Stimulated activated CD4-positive, alpha-beta T cell treated with anti-CD3 and anti-CD28 coated beads, Interleukin-2, amount 100 ng/mL, for 24 hours (primary cell): Measurements from ENCODE around the gene PCYT1B.
A peak's percentile ranks its signal among the peaks of the same experiment; 100 is the strongest.
"Not testable (repeated sequence)": the region's sequence is repeated elsewhere in the genome, so short reads cannot be mapped to it uniquely, and the experiment has no call there.

Experiments used
- DNase-seq, 2 donors: peaks; one replicate each; pipeline ENCODE4 v3.0.0-alpha.2; 2020

PCYT1B gene

DNA sequence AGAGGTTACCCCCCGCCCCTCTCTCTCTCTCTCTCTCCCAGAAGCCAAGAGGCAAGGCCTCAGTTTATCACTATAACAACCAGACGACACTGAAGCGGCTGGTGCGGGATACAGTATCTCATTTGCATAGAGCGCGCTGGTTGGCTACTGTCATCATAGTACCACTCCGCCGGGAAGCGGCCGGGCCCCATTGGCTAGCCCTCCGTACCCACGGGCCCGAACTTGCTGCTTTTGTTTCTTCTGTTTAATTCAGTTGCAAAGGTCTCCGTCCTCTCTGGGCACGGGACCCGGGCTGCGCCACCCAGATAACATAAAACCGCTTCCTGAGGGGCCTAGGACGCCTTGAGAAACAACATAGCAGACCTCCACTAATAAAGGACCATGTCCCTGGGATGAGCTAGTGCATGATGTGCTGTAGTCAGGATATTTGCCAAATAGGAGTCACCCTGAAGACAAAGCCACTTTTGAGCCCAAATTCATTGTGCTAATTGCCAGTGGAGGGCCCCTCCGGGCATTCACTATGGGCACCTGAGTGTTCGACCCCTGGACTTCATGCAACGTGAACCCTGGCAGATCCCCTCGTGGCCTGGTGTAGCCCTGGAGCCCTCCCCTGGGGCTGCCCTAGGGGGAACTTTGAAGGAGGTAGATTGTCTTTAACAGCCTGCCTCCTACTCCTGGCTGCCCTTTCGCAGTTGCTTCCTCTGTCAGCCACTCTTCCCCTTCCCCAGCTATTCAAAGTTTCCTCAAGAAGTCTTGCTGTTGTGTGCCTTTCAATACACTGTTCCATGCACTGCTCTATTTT lies at the start of gene PCYT1B:
TSS of gene PCYT1B (minus strand) at position 91 of the 802 bp plus-strand sequence. CDS start 242 bp downstream, outside the sequence.
- peak; percentile 57 to 68 for DNase-seq

DNA sequence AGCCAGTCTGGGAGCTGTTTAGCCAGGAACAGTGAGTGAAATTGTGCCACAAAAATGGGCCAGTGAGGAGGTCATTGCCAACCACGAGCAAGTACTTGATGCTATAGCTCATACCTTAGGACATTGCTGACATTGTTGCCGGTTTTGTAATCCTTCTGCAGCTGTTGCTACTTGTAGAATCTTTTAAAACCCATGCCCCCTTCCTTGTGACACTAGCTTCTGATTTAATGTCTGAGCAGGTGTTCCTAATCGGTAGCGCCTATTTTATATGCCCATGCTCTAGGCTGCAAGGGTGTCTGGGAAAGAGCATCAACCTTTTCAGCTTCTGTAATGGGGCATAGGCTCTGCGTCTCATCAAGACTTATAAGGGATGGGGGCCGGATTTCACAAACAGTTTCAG lies 49.1 kb upstream of the PCYT1B start:
- DNase-seq: no peak

DNA sequence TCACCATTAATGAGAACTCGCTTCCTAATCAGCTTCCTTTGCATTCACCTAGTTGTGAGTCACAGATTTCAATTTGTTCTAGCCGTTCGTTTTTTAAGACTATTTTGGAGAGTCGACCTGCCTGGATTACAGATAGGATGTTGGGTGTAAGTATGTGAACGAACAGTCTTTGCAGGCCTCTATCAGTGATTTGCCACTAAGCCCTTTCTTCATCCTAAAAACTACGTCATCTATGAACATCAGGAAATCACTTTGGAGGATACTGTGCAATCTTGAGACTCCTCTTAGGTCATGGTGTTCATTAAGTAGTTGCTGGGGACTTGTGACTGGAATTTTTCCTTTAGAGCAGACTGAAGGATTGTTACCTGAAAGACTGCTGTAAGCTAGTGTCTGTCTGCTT lies 47.7 kb upstream of the PCYT1B start:
- DNase-seq: no peak

DNA sequence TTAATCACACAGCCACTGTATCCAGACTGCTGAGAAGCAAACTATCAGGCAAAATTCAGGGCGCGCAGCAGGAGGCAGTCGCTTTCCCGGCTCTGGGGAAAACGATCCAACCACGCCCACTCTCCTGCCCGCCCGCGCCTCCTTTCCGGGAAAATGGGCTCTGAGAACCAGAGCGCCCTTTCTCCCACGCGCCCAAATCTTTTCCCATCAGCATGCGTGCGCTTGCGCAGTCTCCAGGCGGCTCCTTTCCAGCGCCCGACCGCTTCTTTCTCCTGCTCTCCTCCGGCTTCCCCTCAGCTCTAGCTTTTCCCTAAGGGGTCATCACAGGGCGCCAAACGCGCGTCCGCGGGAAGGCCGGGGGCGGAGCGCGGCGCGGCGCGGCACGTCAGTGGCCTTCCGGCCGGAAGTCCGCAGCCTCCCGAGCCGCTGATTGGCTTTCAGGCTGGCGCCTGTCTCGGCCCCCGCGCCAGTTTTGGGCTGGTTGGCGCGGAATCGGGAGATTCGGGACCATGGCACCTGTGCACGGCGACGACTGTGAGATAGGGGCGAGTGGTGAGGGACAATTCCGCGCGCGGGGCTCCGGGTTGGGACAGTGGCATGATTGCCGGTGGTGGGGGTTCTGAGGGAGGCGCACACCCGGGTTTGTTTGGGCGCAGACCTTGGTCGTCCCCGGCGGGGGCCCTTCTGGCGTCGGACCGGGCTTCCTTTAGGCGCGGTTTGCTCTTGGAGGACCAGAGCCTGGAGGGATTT lies 46.5 kb upstream of the PCYT1B start, which contains the start of gene POLA1:
TSS of gene POLA1 (plus strand) at position 466 of the 750 bp plus-strand sequence. CDS start at position 510, 44 bp downstream.
- DNase-seq: peak; percentile 79 to 82

DNA sequence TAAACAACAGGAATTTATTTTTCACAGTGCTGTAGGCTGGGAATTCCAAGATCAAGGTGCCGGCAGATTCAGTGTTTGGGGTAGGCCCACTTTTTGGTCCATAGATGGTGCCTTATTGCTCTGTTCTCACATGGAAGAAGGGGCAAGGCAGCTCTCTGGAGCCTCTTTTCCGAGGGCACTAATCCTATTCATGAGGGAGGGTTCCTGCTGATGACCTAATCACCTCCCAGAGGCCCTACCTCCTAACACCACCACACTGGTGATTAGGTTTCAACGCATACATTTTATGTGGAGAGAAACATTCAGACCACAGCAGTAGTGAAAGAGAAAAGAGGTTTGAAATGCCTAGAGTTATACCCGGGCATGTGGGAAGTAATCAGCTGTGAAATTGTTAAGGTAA lies 45.2 kb upstream of the PCYT1B start:
- no peak for DNase-seq

DNA sequence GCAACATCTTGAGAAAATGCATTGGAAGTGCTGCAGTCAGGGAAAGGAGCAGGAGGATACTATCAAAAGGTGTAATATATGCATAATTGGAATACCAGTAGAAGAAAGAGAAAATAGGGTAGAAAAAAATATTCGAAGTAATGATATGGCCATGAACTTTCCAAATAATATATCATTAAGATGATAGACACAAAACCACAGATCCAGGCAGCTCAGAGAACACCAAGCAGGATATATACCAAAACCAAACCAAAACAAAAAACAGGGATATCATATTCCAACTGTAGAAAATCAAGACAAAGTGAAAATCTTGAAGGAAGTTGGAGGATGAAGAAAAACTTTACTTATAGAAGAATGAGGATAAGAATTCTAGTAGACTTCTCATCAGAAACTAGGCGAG lies 36.9 kb upstream of the PCYT1B start:
- no peak for DNase-seq

DNA sequence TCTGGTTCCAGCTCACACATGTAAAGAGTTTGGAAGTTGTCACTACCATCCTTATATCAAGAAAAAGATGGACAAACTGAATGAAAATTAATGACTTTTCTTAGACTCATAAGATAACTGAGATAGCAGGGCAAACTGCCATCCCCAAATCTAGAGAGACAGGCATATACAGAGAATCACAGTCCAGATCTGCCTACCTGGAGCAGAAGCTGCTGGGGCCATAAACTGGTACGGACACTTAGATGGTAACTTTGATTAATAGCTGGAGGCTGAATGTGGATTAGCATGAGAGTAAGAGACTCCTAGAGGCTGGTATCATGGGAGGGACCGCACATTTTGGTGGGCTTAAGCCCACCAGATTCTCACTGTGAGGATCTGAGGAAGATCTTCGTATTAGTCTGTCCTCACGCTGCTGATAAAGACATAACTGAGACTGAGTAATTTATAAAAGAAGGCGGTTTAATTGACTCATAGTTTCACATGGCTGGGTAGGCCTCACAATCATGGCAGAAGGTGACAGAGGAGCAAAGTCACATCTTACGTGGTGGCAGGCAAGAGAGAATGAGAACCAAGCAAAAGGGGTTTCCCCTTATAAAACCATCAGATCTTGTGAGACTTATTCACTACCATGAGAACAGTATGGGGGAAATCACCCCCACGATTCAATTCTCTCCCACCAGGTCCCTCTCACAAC lies 35.7 kb upstream of the PCYT1B start:
- DNase-seq: peak; percentile 23 to 34

DNA sequence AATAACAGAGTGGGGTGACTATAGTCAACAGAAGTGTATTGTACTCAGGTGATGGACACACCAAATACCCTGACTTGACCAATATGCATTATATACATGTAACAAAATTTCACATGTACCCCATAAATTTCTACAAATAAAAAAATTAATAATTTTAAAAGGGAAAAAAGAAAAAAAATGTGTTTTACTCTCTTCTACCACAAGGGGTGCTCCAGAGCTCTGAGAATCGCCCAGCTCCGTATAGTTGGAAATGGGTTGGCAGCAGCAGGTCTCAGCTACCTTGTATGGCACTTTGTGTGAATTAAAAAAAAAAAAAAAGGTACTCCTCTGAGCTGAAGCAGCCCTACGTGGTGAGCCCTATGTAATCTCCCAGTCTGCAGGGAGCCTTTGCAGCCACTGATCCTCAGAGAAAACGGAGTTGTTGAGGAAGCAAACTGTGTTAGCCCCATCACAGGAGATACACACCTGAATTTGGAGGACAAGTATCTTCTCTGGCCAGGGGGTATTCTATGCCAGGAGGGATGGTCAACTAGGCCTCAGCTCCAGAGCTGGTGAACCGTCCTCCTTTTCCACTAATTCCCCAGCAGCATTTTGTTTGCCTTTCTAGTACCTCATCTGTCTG lies 29.4 kb upstream of the PCYT1B start:
- peak in 1 of 2 donors; percentile 5 for DNase-seq

DNA sequence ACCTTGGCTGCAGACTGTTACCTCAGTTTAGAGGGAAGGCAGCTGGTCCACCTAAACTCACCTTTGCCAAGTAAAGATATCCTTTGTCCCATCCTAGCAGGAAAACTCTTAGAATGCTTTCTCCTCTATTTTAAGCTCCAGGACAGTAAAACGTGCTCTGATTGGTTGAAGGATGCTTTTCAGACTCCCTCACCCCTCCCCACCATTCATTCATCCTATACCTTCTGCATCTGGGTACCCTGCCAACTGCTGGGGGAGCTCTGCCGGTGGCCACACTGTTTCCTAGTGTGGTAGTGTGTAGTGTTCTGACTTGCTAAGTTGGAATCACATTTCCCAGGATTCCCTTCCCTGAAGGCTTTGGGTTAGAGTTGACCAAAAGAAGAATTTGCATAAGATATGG lies 26.3 kb upstream of the PCYT1B start:
- DNase-seq: no peak

DNA sequence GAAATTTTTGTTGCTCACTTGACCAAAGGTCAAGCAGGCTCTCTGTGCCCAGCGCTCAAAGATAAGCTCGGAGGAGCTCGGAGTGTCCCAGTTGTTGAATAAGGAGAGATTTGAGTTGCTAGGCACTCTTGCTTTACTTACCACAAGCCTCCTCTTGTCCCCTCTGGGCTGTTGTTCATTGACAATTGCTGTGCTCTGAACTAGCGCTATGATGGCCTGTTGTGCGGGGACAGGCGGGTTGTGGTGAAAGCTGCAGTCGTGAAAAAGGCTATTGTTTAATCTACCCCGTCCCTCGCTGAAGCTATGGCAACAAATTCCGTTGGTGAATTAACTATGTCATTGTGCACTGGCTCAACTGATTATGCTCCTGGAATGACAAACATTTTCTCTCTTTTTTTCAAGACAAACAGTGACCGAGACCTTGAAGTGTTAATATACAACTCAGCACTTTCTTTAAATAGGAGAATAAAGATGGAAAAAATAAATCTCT lies 25.6 kb upstream of the PCYT1B start:
- no peak for DNase-seq

DNA sequence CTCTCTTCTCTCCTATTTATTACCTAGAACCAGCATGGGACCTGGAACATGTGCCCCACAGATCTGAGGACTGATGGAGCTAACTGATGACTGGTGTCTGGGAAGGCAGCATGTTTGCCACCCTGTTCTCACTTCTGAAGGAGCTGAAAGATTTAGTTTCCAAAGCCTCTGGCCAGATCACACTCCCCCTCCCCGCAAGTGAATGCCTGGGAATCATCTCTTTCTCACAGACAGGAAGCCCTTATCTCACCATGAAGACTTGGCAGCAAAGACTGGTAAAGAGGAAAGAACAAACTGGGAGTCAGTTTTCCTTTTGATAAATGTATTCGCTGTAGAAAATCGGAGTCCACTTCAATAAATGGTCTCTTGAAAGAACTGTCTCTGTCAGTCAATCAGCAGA lies 21.0 kb upstream of the PCYT1B start:
- no peak for DNase-seq

DNA sequence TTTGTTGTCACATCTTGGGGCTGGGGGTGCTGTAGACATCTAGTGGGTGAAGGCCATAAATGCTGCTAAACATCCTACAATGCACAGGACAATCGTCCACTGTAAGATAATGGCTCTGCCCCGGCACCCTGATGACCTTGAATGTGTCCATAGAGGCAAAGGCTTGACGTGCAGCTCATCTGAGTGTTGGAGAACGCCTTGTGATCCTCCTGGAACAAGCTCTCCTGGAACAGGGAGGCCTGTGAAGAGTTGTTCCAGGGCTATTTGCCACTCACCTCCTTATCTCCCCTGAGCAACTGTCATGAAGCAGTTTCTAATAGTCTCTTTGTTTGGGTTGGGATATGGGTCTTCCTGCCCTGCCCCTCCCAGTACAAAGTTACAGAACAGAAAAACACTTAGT lies 15.2 kb upstream of the PCYT1B start:
- DNase-seq: no peak

DNA sequence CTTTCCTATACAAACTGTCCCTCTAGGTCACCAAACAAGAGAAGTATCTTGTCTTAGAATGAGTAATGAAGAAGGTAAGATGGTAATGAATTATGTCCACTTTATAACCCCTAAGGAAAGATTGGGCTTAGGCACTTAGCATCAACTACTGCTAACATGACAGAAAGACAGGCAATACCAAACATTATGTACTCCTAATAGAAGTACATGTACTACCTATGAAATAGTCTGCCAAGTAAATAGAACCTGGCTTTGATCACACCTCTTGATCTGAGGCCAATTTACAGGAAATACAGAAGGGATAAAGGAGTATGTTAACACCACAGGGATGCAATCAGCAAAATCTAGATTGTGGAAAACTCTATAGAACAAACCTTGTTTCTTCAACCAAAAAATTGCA lies 14.1 kb upstream of the PCYT1B start:
- DNase-seq: no peak

DNA sequence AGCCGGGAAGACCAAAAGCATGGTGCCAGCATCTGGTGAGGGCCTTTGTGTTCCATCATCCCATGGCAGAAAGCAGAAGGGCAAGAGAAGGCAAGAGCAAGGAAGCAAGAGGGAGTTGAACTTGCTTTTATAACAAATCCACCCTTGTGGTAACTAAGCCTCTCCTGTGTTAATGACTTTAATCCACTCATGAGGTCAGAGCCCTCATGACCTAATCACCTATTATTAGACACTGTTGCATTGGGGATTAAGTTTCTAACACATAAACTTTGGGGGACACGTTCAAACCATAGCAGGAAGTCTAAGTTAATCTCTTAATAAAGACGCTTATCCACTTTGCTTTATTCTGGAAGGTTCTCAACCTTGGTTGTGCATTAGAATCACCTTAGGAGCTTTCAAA lies 12.5 kb upstream of the PCYT1B start:
- DNase-seq: no peak

DNA sequence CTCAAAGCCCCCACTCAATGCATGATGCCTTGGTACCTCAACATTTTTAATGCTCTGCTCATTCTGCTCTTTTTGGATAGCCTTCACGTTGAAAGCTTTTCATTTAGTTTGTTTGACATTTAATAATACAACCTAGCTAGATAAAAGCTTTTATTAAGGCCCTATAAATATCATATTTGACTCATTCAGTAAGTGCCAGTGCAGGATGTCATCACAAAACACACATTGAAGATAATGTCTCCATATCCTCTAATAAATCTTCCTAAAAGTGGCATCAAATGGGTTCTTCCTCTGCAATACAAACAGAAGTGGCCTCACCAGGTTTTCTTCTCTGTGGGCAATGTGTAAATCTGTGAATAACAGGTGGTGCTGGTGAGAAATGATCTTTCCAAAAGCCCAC lies 12.0 kb upstream of the PCYT1B start:
- DNase-seq: no peak

DNA sequence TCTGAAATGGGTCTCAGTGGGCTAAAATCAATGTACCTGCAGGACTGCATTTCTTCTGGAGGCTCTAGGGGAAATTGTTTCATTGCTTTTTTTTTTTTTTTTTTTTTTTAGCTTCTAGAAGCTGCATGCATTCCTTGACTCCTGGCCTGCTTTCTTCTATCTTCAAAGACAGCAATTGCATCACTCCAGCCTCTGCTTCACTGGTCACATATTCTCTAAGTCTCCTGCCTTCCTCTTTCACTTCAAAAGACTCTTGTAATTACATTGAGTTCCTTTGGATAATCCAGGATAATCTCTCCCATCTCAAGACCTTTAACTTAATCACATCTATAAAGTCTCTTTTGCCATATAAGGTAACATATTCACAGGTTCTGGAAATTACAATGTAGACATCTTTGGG lies 11.3 kb upstream of the PCYT1B start:
- DNase-seq: no peak

DNA sequence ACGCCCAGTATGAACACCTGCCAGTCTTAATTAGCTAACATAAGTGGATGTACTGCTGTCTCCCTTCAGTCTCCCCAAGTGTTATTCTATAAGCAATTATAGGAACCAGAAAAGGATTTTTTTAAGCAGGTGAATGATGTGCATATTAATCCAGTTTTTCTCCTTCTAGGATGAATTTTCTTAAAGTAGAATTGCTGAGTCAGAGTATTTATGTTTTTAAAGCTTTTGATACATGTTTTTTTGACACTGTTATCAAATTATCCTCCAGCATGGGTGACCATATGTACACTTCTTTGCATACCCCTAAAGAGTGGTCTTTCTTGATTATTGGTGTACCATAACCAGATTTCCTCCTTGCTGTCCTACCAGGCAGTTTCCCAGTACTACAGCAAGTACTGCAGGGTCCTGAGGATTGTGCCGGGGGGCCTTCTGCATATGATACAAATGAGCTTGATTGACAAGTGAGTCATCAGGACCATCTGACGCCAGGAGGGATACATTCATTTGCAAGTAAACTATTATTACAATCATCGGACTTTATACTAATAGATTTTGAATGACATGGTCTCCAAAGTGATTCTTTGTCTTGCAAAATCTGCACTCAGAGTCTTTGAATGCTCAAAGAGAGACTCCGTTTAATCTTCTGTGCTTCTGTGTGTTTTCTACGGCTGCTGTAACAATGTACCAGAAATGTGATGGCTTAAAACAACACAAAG lies 10.7 kb upstream of the PCYT1B start:
- no peak for DNase-seq

DNA sequence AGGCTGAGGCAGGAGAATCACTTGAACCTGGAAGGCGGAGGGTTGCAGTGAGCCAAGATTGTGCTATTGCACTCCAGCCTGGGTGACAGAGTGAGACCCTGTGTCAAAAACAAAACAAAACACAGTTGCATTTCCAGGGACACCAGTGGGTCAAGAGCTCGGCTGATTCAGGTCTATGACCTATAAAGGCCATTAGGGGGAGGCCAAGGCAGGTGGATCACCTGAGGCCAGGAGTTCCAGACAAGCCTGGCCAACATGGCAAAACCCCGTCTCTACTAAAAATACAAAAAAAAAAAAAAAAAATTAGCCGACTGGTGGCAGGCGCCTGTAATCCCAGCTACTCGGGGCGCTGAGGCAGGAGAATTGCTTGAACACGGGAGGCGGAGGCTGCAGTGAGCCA lies 8.5 kb upstream of the PCYT1B start:
- not testable (repeated sequence) for DNase-seq

DNA sequence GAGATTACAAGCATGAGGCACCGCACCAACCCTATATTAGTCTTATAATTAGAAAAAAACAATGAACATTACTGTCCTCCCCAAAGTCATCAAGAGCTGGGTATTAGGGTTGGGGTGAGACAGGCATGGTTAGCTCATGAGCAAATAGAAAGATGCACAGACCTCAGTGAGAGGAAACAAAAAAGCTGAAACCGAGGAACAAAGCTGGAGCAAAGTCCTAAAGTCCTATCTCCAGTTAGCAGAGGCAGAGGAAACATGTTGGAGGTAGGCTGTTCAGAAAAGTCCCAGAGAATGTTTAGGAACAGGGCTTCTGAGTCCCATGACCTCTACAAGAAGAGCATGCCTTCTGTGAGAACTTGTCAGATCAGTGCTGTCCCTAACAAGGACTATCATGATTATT lies 4.6 kb upstream of the PCYT1B start:
- DNase-seq: no peak

DNA sequence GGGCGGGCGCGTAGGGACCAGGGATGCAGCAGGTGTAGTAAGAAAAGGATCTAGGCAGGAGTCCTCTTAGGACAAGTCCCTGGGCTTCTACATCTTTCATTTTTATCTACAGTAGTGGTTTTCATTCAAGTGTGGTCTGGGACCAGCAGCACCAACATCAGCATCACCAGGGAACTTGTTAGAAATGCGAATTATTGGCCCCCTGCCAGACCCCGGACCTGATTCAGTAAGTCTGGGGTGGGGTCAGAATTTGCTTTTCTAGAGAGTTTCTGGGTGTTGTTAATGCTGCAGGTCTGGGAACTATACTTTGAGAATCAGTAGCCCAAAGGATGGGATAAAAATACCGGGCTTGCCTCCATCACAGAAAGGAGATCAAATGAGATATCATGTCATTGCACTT lies 1.3 kb upstream of the PCYT1B start:
- no peak for DNase-seq

DNA sequence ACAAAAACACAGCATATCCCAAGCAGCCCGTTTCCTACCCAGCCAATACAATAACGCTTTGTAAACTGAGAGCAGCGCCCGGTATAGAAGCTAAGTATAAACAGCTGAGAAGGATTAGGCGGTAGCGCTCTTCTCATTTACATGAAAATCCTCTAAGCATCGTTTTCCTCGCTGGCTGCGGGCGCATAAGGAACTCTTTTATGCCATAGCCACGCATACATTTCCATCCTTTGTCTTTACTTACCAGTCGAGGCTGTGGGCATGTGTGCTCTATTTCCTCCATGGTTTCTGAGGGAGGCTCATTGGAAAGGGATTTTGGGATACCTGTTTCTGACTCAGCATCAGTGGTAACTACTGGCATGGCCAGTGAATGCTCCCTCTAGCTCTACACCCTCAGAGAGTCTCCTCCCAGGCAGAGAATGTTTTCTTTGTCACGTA lies 383 bp downstream of the PCYT1B start:
- no peak for DNase-seq

DNA sequence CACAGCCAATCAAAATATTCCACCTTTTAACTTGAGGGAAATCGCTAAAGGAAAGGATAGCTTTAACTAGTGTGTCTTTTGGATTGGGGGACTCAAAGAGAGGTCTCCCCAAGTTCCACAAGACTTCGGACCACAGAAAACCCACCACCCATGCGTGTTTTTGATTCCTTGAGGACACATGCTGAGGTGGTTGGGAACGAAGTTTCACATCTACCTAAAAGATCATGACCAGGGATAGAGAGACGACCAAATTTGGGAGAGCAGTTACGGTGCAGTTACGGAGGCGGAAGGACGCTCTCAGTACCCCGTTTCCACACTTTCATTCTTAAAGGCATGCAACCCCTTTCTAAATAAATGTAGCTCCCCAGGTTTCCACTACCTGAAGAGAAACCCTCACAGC lies 1.1 kb downstream of the PCYT1B start:
- DNase-seq: no peak
